ENCODE measurements around the gene PLPPR1. TPM values are rescaled to one million over a fixed set of nuclear protein-coding genes. Genes with fewer than 3 reads are reported as not detected.

Gene PLPPR1
- total RNA-seq, 1 donor from 2014 or later, result 12.2 TPM

- no peak for DNase-seq (ENCODE audit: low spot score, unreplicated experiment)
- H3K27me3 Mint-ChIP-seq, result peaks cover 20% of the 10 kb centered on the region
- TF ChIP-seq CTCF (IDR thresholded peaks at IDR 0.05; ENCODE audit: unreplicated experiment), result no peak
- no peaks in the 10 kb centered on the region for H3K36me3 Mint-ChIP-seq (ENCODE audit: insufficient read depth)
- H3K27ac Mint-ChIP-seq, result no peak overlapping the region
- H3K4me3 Mint-ChIP-seq (ENCODE audit: low read depth), result no peak overlapping the region
- no peaks in the 10 kb centered on the region for H3K9me3 Mint-ChIP-seq (ENCODE audit: low read depth)
- H3K4me1 Mint-ChIP-seq (ENCODE audit: low read depth), result peaks cover 20% of the 10 kb centered on the region
These were observed 2.6 kb upstream of the PLPPR1 start for GRCh38 chr9:101025940-101026339.

GRCh38 chr9:101026824-101027223 is 1.7 kb upstream of the PLPPR1 start:
- no peaks in the 10 kb centered on the region for H3K36me3 Mint-ChIP-seq (ENCODE audit: insufficient read depth)
- no peak for TF ChIP-seq CTCF (IDR thresholded peaks at IDR 0.05; ENCODE audit: unreplicated experiment)
- DNase-seq (ENCODE audit: low spot score, unreplicated experiment), result no peak
- no peak overlapping the region for H3K27ac Mint-ChIP-seq
- peaks cover 26% of the 10 kb centered on the region for H3K27me3 Mint-ChIP-seq
- H3K4me1 Mint-ChIP-seq (ENCODE audit: low read depth), result peaks cover 20% of the 10 kb centered on the region
- no peaks in the 10 kb centered on the region for H3K9me3 Mint-ChIP-seq (ENCODE audit: low read depth)
- peak overlapping the region; percentile 92 for H3K4me3 Mint-ChIP-seq (ENCODE audit: low read depth)

GRCh38 chr9:101027236-101027635 is 1.3 kb upstream of the PLPPR1 start:
- DNase-seq (ENCODE audit: low spot score, unreplicated experiment), result no peak
- no peaks in the 10 kb centered on the region for H3K9me3 Mint-ChIP-seq (ENCODE audit: low read depth)
- TF ChIP-seq CTCF (IDR thresholded peaks at IDR 0.05; ENCODE audit: unreplicated experiment), result no peak
- H3K4me3 Mint-ChIP-seq (ENCODE audit: low read depth), result peak overlapping the region; percentile 92
- peaks cover 30% of the 10 kb centered on the region for H3K27me3 Mint-ChIP-seq
- peak overlapping the region; percentile 7 for H3K27ac Mint-ChIP-seq
- H3K36me3 Mint-ChIP-seq (ENCODE audit: insufficient read depth), result no peaks in the 10 kb centered on the region
- H3K4me1 Mint-ChIP-seq (ENCODE audit: low read depth), result peaks cover 20% of the 10 kb centered on the region

GRCh38 chr9:101027733-101028345 is 688 bp upstream of the PLPPR1 start:
- H3K4me3 Mint-ChIP-seq (ENCODE audit: low read depth), result peak overlapping the region; percentile 92
- H3K36me3 Mint-ChIP-seq (ENCODE audit: insufficient read depth), result no peaks in the 10 kb centered on the region
- H3K27ac Mint-ChIP-seq, result peak overlapping the region; percentile 94
- no peaks in the 10 kb centered on the region for H3K9me3 Mint-ChIP-seq (ENCODE audit: low read depth)
- no peak for DNase-seq (ENCODE audit: low spot score, unreplicated experiment)
- H3K27me3 Mint-ChIP-seq, result peaks cover 36% of the 10 kb centered on the region
- TF ChIP-seq CTCF (IDR thresholded peaks at IDR 0.05; ENCODE audit: unreplicated experiment), result no peak
- H3K4me1 Mint-ChIP-seq (ENCODE audit: low read depth), result peaks cover 20% of the 10 kb centered on the region

GRCh38 chr9:101029315-101030085 is 973 bp downstream of the PLPPR1 start:
- peak; percentile 22 for DNase-seq (ENCODE audit: low spot score, unreplicated experiment)
- Mint-ChIP-seq H3K4me1 (ENCODE audit: low read depth) (peaks cover 20% of the 10 kb centered on the region), H3K9me3 (ENCODE audit: low read depth) (no peaks in the 10 kb centered on the region), H3K27ac (no peak overlapping the region), H3K27me3 (peaks cover 49% of the 10 kb centered on the region), H3K4me3 (ENCODE audit: low read depth) (peak overlapping the region; percentile 92), H3K36me3 (ENCODE audit: insufficient read depth) (no peaks in the 10 kb centered on the region)
- no peak for TF ChIP-seq CTCF (IDR thresholded peaks at IDR 0.05; ENCODE audit: unreplicated experiment)
